Dermis microvascular lymphatic vessel endothelial cell (primary cell): ENCODE data around the gene LAMA3. TPM values are rescaled to one million over a fixed set of nuclear protein-coding genes. Genes with fewer than 3 reads are reported as not detected.

Experiments used
- DNase-seq, 2 donors: peaks; one replicate each; pipeline versions ENCODE4 v3.0.0 to v3.0.0-alpha.2; 2010; ENCODE audit warnings: low read depth in 2 of 2
- total RNA-seq: library from RNA; depleted of rRNA; stranded (reverse); fragments of >200 nt; gene quantifications from 2 replicates; pipeline ENCODE4 v1.2.1, GENCODE V29; 2014

The LAMA3 gene
- total RNA-seq, 1 donor from 2014 or later = 6.5 TPM

- no peak for DNase-seq
Measured at GRCh38 chr18:23893653-23894052, 204.4 kb downstream of the LAMA3 start.

- DNase-seq = no peak
Measured at GRCh38 chr18:23894661-23895175, 205.5 kb downstream of the LAMA3 start.

GRCh38 chr18:23897291-23897690, 208.0 kb downstream of the LAMA3 start:
- no peak for DNase-seq

GRCh38 chr18:23897733-23898132, 208.5 kb downstream of the LAMA3 start:
- no peak for DNase-seq

GRCh38 chr18:23900994-23901393, 211.7 kb downstream of the LAMA3 start:
- DNase-seq = peak; percentile 74 to 94

GRCh38 chr18:23902396-23902795, 213.1 kb downstream of the LAMA3 start:
- no peak for DNase-seq

GRCh38 chr18:23903971-23904370, 214.7 kb downstream of the LAMA3 start:
- DNase-seq = no peak

GRCh38 chr18:23906658-23907057, 217.4 kb downstream of the LAMA3 start:
- DNase-seq = no peak

GRCh38 chr18:23908827-23909226, 219.6 kb downstream of the LAMA3 start:
- DNase-seq = no peak

- no peak for DNase-seq
Measured at GRCh38 chr18:23910032-23910431, 220.8 kb downstream of the LAMA3 start.

- peak in 1 of 2 donors; percentile 44 for DNase-seq
Measured at GRCh38 chr18:23912356-23912755, 223.1 kb downstream of the LAMA3 start.

GRCh38 chr18:23916338-23916737, 227.1 kb downstream of the LAMA3 start:
- no peak for DNase-seq

- peak; percentile 47 to 71 for DNase-seq
Measured at GRCh38 chr18:23918395-23919032, 229.3 kb downstream of the LAMA3 start.

- no peak for DNase-seq
Measured at GRCh38 chr18:23920054-23920453, 230.8 kb downstream of the LAMA3 start.

- no peak for DNase-seq
Measured at GRCh38 chr18:23921716-23922285, 232.5 kb downstream of the LAMA3 start.

GRCh38 chr18:23922939-23923338, 233.7 kb downstream of the LAMA3 start:
- DNase-seq = no peak

- no peak for DNase-seq
Measured at GRCh38 chr18:23924813-23925212, 235.6 kb downstream of the LAMA3 start.

- DNase-seq = no peak
Measured at GRCh38 chr18:23926571-23926970, 237.3 kb downstream of the LAMA3 start.

- DNase-seq = no peak
Measured at GRCh38 chr18:23927821-23928746, 238.8 kb downstream of the LAMA3 start.

GRCh38 chr18:23929362-23929930, 240.2 kb downstream of the LAMA3 start:
- DNase-seq = no peak

GRCh38 chr18:23930002-23930401, 240.7 kb downstream of the LAMA3 start:
- DNase-seq = no peak
